Common myeloid progenitor, CD34-positive (primary cell): Measurements from ENCODE around the gene ADCY10.

ENCODE experiments used
- CTCF ChIA-PET: fragments of 350-600 bp; sonication (Branson Sonifier 250); formaldehyde crosslinking; loops from one replicate; lab custom pipeline; 2021; ENCODE audit warnings: antibody characterized with exemption; lab: Charles Lee
- POLR2A ChIA-PET: fragments of 350-600 bp; sonication (Branson Sonifier 250); formaldehyde crosslinking; loops from one replicate; lab custom pipeline; 2021; ENCODE audit warnings: antibody characterized with exemption; lab: Charles Lee
- DNase-seq, 3 donors: peaks; one replicate each; pipeline versions ENCODE4 v3.0.0 to v3.0.0-alpha.2; 2013
- H3K27ac ChIP-seq, 2 experiments: 1 replicate in 1 of 2; 2 replicates in 1 of 2; pipeline ENCODE4 v1.7.0; 2013; ENCODE audit warnings: inconsistent platforms in 2 of 2, low read length in 2 of 2, mild to moderate bottlenecking in 2 of 2, low read depth in 1 of 2, moderate library complexity in 1 of 2; ENCODE audit not compliant: severe bottlenecking in 2 of 2, insufficient read depth in 1 of 2, poor library complexity in 1 of 2
- H3K27me3 ChIP-seq, 5 experiments: replicated peaks in 2 of 5; 1 replicate in 3 of 5; 2 replicates in 2 of 5; pipeline versions ENCODE4 v1.6.1 to v1.7.0; 2013; ENCODE audit warnings: low read length in 4 of 5, mild to moderate bottlenecking in 2 of 5, moderate library complexity in 2 of 5, inconsistent platforms in 1 of 5; ENCODE audit not compliant: insufficient read depth in 5 of 5, control insufficient read depth in 4 of 5
- H3K36me3 ChIP-seq, 4 experiments: 1 replicate in 2 of 4; 2 replicates in 2 of 4; pipeline versions ENCODE4 v1.6.1 to v1.7.0; 2013; ENCODE audit warnings: low read length in 3 of 4, control low read depth in 1 of 4, mild to moderate bottlenecking in 1 of 4; ENCODE audit not compliant: control insufficient read depth in 4 of 4, insufficient read depth in 4 of 4
- H3K4me1 ChIP-seq, 4 experiments: 1 replicate in 3 of 4; 2 replicates in 1 of 4; pipeline versions ENCODE4 v1.6.1 to v1.7.1; 2013; ENCODE audit warnings: low read length in 3 of 4, mild to moderate bottlenecking in 3 of 4, control low read depth in 1 of 4, inconsistent platforms in 1 of 4, moderate library complexity in 1 of 4; ENCODE audit not compliant: control insufficient read depth in 4 of 4, insufficient read depth in 4 of 4; ENCODE audit errors: control extremely low read depth in 1 of 4
- H3K4me3 ChIP-seq, 7 experiments: 1 replicate in 4 of 7; 2 replicates in 3 of 7; pipeline versions ENCODE4 v1.5.1 to v1.7.0; 2013; ENCODE audit warnings: mild to moderate bottlenecking in 7 of 7, low read length in 6 of 7, moderate library complexity in 6 of 7, inconsistent platforms in 2 of 7, low read depth in 2 of 7, control low read depth in 1 of 7; ENCODE audit not compliant: insufficient read depth in 4 of 7, control insufficient read depth in 1 of 7; ENCODE audit errors: extremely low read depth in 1 of 7
- H3K9me3 ChIP-seq, 5 experiments: 1 replicate in 4 of 5; 2 replicates in 1 of 5; pipeline versions ENCODE4 v1.6.1 to v1.7.1; 2013; ENCODE audit warnings: low read length in 4 of 5, mild to moderate bottlenecking in 2 of 5, inconsistent platforms in 1 of 5, low read depth in 1 of 5, moderate library complexity in 1 of 5; ENCODE audit not compliant: control insufficient read depth in 4 of 5, insufficient read depth in 2 of 5; ENCODE audit errors: control extremely low read depth in 1 of 5
- WGBS: methylation state at CpG from one replicate; pipeline ENCODE4 v1.1.5; 2013; ENCODE audit not compliant: insufficient coverage; 5-methylcytosine and 5-hydroxymethylcytosine counted together

The ADCY10 gene

GRCh38 chr1:167829868-167830267, 84.1 kb downstream of the ADCY10 start:
- WGBS = no CpG with 5 or more reads among the region's 2 CpGs
- H3K9me3 ChIP-seq = no peaks in the 10 kb centered on the region
- H3K27me3 ChIP-seq = no peaks in the 10 kb centered on the region
- H3K36me3 ChIP-seq = no peaks in the 10 kb centered on the region
- no peak overlapping the region for H3K27ac ChIP-seq
- CTCF ChIA-PET = interaction anchor here (1.1 kb wide), 1 partner anchor 29 kb away, joined by 3 read pairs; no protein-coding TSS in a partner anchor
- peaks cover 0 to 7% (median 3%) of the 10 kb centered on the region in 4 experiments for H3K4me1 ChIP-seq
- POLR2A ChIA-PET = interaction anchor here (0.9 kb wide), 1 partner anchor 115 kb away, joined by 3 read pairs; no protein-coding TSS in a partner anchor
- no peak overlapping the region for H3K4me3 ChIP-seq
- peak in 2 of 3 donors; percentile 14 to 19 for DNase-seq

GRCh38 chr1:167826127-167826526, 87.8 kb downstream of the ADCY10 start:
- Histone ChIP-seq H3K27ac (no peak overlapping the region), H3K36me3 (no peaks in the 10 kb centered on the region), H3K4me3 (no peak overlapping the region), H3K4me1 (peaks cover 0 to 10% (median 3%) of the 10 kb centered on the region in 4 experiments), H3K9me3 (no peaks in the 10 kb centered on the region), H3K27me3 (no peaks in the 10 kb centered on the region)
- CTCF ChIA-PET = no interaction called here
- POLR2A ChIA-PET = interaction anchor here (0.6 kb wide), 1 partner anchor 953 kb away, joined by 3 read pairs; no protein-coding TSS in a partner anchor
- 97% methylated on average over 3 of the region's 4 CpGs for WGBS
- peak in 1 of 3 donors; percentile 13 for DNase-seq

- CTCF ChIA-PET = no interaction called here
- H3K36me3 ChIP-seq = no peaks in the 10 kb centered on the region
- no peak overlapping the region for H3K27ac ChIP-seq
- no peaks in the 10 kb centered on the region for H3K9me3 ChIP-seq
- WGBS = 100% methylated on average over 1 of the region's 4 CpGs
- no peak overlapping the region for H3K4me3 ChIP-seq
- H3K27me3 ChIP-seq = no peaks in the 10 kb centered on the region
- POLR2A ChIA-PET = interaction anchor here (0.6 kb wide), 1 partner anchor 952 kb away, joined by 3 read pairs; no protein-coding TSS in a partner anchor
- H3K4me1 ChIP-seq = peaks cover 0 to 10% (median 4%) of the 10 kb centered on the region in 4 experiments
- no peak for DNase-seq
These were observed 88.4 kb downstream of the ADCY10 start for GRCh38 chr1:167825419-167826079.

- Histone ChIP-seq H3K4me1 (peaks cover 0 to 9% (median 4%) of the 10 kb centered on the region in 4 experiments), H3K9me3 (no peaks in the 10 kb centered on the region), H3K27ac (no peak overlapping the region), H3K27me3 (no peaks in the 10 kb centered on the region), H3K36me3 (no peaks in the 10 kb centered on the region), H3K4me3 (no peak overlapping the region)
- CTCF ChIA-PET = no interaction called here
- POLR2A ChIA-PET = no interaction called here
- no peak for DNase-seq
- 90% methylated on average over 9 of the region's 9 CpGs for WGBS
These were observed 89.7 kb downstream of the ADCY10 start for GRCh38 chr1:167824163-167824794.

- ChIA-PET CTCF (interaction anchor here (1.1 kb wide), 1 partner anchor 106 kb away, joined by 3 read pairs; no protein-coding TSS in a partner anchor), POLR2A (no interaction called here)
- no peak overlapping the region for H3K4me3 ChIP-seq
- DNase-seq = no peak
- no peaks in the 10 kb centered on the region for H3K9me3 ChIP-seq
- no peaks in the 10 kb centered on the region for H3K36me3 ChIP-seq
- H3K4me1 ChIP-seq = peaks cover 0 to 9% (median 4%) of the 10 kb centered on the region in 4 experiments
- no peak overlapping the region for H3K27ac ChIP-seq
- WGBS = 93% methylated on average over 2 of the region's 4 CpGs
- no peaks in the 10 kb centered on the region for H3K27me3 ChIP-seq
These were observed 91.8 kb downstream of the ADCY10 start for GRCh38 chr1:167821969-167822685.

GRCh38 chr1:167821356-167821685, 92.6 kb downstream of the ADCY10 start:
- H3K36me3 ChIP-seq = no peaks in the 10 kb centered on the region
- peaks cover 0 to 9% (median 4%) of the 10 kb centered on the region in 4 experiments for H3K4me1 ChIP-seq
- H3K4me3 ChIP-seq = no peak overlapping the region
- ChIA-PET POLR2A (no interaction called here), CTCF (no interaction called here)
- H3K27me3 ChIP-seq = no peaks in the 10 kb centered on the region
- H3K27ac ChIP-seq = no peak overlapping the region
- DNase-seq = no peak
- WGBS = 92% methylated on average over 5 of the region's 6 CpGs
- no peaks in the 10 kb centered on the region for H3K9me3 ChIP-seq
